Measurements from ENCODE around the gene MSI2. TPM values are rescaled to one million over a fixed set of nuclear protein-coding genes. Genes with fewer than 3 reads are reported as not detected.

Gene MSI2
- total and polyA plus RNA-seq, 12 donors, result 25.5 to 135 (median 121) TPM

GRCh38 chr17:57703273-57703672, 446.9 kb downstream of the MSI2 start:
- H3K4me3 ChIP-seq, result no peak overlapping the region
- no peaks in the 10 kb centered on the region for H3K9me3 ChIP-seq
- TF ChIP-seq CTCF (IDR thresholded peaks at IDR 0.05), result no peak
- intact Hi-C loops (cut with DNase I), result no loop called here
- WGBS, 2 donors, result 95 to 100% methylated on average over 1 of the region's 1 CpG
- DNase-seq, result no peak
- H3K4me1 ChIP-seq, result peaks cover 0 to 11% (median 8%) of the 10 kb centered on the region in 9 donors
- no peak overlapping the region for H3K27ac ChIP-seq
- H3K27me3 ChIP-seq, result no peaks in the 10 kb centered on the region
- no peak for ATAC-seq
- no peaks in the 10 kb centered on the region for H3K36me3 ChIP-seq

- Histone ChIP-seq H3K9me3 (no peaks in the 10 kb centered on the region), H3K4me3 (no peak overlapping the region), H3K36me3 (no peaks in the 10 kb centered on the region), H3K4me1 (peaks cover 0 to 15% (median 9%) of the 10 kb centered on the region in 9 donors), H3K27me3 (no peaks in the 10 kb centered on the region), H3K27ac (no peak overlapping the region)
- DNase-seq, result no peak
- intact Hi-C loops (cut with DNase I), result no loop called here
- no peak for TF ChIP-seq CTCF (IDR thresholded peaks at IDR 0.05)
- no peak for ATAC-seq
- WGBS, 2 donors, result 92 to 100% methylated on average over 1 of the region's 1 CpG
Observed at GRCh38 chr17:57704448-57704847, 448.1 kb downstream of the MSI2 start.

- peaks cover 0 to 15% (median 9%) of the 10 kb centered on the region in 9 donors for H3K4me1 ChIP-seq
- no peak overlapping the region for H3K4me3 ChIP-seq
- TF ChIP-seq CTCF (IDR thresholded peaks at IDR 0.05), result no peak
- H3K9me3 ChIP-seq, result no peaks in the 10 kb centered on the region
- ATAC-seq (no peak), DNase-seq (no peak)
- intact Hi-C loops (cut with DNase I), result no loop called here
- no peaks in the 10 kb centered on the region for H3K36me3 ChIP-seq
- H3K27ac ChIP-seq, result no peak overlapping the region
- 75 to 80% methylated on average over 12 of the region's 12 CpGs for WGBS, 2 donors
- H3K27me3 ChIP-seq, result no peaks in the 10 kb centered on the region
Observed at GRCh38 chr17:57705921-57706695, 449.8 kb downstream of the MSI2 start.

GRCh38 chr17:57706761-57707160, 450.4 kb downstream of the MSI2 start:
- Histone ChIP-seq H3K27me3 (no peaks in the 10 kb centered on the region), H3K4me3 (no peak overlapping the region), H3K36me3 (no peaks in the 10 kb centered on the region), H3K27ac (no peak overlapping the region), H3K4me1 (peaks cover 0 to 15% (median 9%) of the 10 kb centered on the region in 9 donors), H3K9me3 (no peaks in the 10 kb centered on the region)
- ATAC-seq, result no peak
- intact Hi-C loops (cut with DNase I), result no loop called here
- WGBS, 2 donors, result 84 to 91% methylated on average over 9 of the region's 9 CpGs
- DNase-seq, result no peak
- no peak for TF ChIP-seq CTCF (IDR thresholded peaks at IDR 0.05)
